Left forelimb (tissue), 1 donor: ENCODE data around the gene PRLR.

Experiments used
- DNase-seq: peaks from one replicate; pipeline ENCODE4 v3.0.0-alpha.2; 2018; ENCODE audit warnings: low spot score

PRLR gene

DNA sequence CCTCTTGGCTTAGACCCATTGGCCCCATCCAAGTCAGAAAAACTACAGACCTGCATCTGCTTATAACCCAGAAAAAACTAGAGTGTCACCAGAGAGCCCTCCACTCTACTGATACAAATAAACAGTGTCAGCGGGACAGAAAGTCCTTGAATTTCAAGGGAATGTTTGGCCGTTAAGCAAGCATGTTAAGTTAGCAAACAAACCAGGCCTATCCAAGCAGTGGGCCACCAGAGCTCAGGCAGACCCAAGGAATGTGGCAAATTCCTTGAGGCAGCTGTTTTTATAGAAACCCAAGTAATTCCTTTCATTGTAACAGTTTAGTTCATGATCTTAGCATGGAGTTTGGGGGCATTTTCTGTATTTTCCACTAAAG is 70.9 kb downstream of the PRLR start:
- DNase-seq, result no peak

DNA sequence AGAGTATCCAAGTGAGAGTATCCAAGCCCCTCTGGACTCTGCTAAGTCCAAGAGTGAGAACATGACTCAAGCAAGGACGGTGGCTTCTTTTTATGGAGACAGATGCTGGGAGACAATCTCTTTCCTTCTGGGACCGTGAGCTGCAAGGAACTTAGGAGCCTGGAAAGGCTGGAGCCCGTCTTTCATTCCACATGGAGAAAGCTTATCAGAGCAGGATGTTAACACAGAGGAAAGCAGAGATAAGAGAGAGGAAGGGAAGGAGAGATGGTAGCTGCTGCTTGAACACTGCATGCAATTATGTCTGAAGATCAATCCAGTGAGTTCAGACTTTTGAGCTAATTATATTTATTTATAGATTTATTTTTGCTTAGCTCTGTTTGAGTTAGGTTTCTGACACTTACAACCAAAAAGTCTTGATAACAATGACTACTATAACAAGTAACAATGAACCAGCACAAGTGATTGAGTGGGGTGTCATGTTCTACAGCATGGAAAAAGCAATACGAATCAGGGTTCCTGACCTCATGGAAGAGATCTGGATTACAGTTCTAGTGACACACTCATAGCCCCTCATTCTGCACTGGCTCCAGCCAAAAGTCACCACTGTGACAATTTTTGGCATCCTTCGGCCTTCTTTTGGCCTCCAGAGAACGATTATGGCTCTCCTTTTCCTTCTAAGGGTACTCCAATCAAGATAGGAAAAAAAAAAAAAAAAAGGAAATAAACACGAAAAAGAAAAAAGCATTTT is 71.5 kb downstream of the PRLR start:
- DNase-seq, result no peak

DNA sequence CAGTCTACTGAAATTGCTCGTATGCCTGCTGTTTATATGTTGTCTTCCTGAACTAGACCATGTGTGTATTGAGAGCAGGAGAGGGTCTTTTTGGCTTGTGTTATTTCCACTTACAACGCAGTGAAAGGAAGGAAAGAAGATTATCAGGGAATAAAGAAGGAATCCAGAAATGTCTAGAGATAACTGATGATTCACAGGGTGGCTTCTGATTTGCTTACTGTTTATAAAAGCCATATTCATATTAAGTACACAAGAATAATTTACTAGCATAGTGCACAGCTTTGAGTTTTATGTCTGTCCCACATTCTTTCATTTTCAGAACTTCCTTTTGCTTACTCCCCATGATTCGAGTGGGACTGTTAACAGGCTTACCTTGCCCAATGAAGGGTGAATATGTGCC is 72.1 kb downstream of the PRLR start:
- no peak for DNase-seq

DNA sequence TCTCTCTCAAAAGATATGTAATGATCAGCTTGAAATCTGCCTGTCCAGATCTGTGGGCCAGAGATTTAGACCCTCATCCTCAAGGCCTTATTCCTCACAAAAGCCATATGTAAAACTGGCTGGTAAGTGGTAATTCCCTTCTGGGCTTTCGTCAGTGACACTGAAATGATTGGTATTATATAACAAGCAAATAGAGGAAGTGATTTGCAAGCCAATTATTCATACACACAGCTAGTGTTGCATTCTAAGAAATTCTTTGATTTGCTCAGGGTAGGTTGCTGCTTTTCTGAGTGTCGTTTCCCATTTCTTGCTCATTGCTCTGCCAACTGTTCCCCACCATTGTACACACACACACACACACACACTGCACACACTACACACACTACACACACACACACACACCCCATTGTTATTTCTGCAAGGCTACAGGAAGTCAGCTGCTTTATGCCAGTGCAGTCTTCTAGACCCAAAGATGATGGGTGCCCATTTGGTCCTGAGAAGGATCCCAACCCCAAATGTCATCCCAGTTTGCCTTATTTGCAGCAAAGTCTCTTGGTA is 76.8 kb downstream of the PRLR start:
- DNase-seq, result no peak

DNA sequence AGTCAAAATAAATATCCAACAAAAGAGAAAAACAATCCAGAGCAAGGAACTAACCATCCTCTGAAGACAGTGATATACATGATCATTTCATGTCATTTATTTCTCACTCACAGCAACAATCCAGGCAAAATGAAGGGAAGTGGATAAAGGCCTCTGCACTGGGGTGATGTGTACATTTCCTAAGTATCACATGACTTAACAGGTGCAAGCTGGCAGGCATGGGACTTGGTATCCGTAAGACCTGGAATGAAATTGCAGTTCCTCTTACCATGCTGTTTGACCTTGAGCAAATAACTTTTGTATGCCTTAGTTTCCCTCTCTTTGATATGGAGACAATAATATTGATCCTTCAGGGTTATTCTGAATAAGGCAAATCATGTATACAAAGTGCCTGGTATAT is 77.6 kb downstream of the PRLR start:
- no peak for DNase-seq

DNA sequence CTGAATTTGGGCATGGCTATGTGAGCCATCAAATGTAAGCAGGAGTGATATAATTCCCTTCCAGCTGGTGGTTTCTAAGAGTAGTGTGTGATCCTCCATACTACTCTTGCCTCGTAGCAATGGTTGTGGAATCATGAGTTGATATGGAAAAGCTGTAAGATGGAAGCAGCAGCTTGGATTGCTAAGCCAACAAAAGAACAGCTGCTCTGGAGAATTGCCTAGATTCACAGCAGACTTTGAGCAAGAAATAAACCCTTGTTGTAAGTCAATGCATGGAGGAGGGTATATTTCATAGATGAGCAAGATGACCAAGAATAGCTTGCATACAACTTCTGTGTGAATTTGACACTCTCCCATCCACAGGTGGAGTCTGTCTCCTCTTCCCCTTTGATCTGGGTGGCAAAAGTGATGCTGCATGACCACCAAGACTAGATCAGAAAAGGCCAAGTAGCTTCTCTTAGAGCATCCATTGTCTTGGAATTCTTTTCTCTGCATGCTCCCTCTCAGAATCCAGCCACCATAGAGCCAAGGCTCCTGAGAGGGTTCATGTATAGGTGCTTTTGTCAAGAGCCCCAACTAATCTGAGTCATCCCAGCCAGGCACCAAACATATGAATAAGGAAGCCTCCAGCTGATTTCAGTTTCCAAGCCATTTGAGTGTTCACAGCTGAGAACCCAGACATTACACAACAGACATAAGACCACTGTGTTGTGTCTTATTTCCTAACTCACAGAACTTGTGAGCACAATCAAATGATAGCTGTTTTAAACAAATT is 79.0 kb downstream of the PRLR start:
- DNase-seq, result no peak

DNA sequence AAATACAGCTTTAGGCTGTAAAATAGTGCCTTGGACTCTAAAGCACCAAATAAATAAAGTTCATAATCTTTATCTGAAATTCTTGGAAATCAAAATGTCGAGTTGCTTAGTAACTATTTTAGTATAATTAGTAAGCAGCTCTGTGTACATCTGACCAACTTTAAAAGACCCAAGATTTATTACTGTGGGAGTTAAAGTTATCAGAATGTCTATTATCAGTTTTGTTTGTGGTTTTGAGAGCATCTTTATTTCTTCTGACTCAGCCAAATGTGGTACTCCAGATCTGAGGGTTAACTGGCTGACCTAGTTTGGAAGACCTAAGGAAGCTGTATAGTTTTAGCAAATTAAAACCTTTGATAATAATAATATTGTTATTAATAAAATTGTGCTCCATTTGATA is 81.2 kb downstream of the PRLR start:
- no peak for DNase-seq

DNA sequence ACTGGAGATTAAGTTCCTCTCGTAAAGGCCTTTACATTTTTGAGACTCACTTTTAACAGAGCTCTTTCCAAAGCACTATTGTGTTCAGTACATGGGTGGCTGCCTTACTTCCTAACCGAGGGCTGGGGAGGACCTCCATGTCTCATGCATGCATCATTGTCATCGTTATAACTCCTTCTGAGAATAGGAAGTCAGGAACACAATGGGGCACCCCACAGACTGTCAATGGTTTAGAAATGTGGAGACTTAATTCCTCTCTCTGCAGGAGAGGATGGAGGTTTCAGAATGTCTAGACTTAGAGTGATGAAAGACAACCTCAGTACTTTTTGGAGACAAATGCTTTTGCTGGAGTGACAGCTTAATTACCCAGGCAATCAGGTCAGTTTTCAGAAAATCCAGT is 83.9 kb downstream of the PRLR start:
- no peak for DNase-seq

DNA sequence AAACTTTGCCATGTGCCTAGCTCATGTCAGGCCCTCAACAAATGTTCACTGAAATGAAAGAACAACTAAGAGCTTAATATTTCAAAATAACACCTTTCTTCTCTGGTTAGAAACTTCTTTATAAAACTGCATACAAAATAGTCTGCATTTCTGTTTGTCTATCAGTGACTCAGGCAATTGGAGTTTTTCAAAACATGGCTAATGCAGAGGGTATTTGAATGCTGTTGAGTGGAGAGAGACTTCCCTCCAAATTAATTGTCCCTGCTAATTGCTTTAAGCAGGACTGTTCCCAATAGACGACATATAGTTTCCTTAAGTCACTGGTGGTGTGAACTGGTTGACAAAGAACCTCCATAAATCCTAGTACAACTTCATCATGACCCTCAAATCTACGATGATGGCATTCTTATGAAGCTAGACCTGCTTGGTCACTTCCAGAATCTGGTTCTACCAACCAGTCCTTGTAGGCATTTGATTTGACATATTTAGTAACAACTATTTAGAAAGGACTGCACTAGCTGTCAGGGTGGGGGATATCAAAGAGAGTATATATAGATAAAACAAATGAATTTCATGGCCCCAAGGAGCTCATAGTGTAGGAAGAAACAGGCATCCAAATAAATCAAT is 84.5 kb downstream of the PRLR start:
- DNase-seq, result no peak

DNA sequence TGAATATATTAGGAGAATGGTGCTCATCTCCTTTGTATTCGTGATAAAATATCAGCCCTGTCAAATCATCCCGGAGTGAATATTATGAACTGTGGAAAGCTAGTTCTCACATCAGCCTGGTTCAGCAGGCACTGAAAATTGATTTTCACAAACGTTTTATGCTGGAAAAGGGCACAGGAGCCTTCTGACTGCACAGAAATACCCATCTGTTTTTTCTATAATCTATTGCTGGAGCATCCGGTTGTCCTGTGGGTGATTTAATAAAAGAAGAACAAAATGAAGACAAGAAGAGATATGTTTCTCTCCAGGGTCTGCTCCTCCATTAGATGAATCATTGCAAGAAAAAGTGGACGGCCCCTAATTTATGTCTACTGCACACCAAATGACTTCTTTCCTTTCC is 85.3 kb downstream of the PRLR start:
- DNase-seq, result no peak

DNA sequence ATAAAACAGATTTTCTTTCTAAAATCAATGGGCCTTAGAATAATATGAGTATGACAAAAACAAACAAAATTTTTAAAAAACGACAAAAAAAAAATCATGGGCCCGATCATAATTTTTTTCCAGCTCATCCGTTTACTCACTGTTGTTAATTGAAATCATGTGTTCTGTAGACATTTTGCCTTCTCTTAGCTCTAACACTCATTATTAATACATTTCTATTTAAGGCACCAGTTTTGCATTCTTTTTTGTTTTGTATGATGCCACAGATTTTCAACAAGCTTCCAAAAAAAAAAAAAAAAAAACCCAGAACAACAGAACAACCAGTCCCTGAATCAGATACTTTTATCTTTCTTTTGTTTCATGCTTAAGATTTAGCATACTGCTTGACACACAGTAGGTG is 86.4 kb downstream of the PRLR start:
- no peak for DNase-seq

DNA sequence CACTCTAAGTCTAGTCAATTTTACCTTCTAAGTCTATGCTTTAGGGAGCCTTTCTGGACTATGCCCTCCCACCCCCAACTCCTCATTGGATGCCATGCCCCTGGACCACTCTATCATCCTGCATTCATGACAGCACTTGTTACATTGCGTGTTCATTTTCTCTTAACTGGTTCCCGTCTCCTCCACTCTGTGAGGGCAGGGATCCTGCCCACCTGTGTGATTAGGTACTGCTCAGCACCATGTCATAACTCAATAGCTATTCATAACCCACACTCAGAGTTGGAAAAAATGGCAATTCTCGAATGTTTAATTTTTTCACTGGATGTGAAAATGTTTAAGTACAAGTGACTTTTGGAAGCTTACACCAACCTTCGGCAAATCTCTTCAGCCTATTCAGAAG is 88.5 kb downstream of the PRLR start:
- no peak for DNase-seq

DNA sequence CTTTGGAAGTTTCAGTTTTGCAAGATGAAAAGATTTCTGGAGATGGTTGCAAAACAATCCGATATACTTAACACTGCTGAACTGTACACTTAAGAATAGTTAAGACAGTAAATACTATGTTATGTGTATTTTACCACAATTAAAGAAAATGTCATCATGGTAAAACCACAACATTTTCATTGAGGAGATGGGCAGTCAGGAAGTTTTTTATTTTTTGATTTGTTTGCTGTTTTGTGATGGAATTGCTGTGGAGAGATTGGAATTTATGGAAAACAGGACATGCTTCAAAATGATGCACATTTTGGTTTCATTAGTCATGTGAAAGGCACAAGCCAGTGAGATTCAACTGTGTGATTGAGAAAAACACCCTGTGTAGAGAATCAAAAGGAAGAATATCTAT is 92.1 kb downstream of the PRLR start:
- DNase-seq, result no peak

DNA sequence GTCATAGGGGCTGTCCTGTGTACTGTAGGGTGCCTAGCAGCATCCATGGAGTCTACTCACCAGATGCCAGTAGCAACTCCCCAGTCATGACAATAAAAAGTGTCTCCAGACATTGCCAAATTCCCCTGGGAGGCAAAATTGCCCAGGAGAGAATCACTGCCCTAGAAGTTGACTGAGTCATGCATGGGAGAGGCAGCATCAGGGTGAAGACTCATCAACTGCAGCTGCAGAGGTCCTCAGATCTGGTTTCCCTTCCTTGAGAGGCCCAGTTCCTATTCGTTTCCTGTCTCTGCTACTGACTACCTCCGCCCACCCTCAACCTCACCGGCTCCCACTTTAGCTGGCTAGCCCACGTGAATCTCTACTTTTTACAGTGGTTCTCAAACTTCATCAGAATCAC is 93.9 kb downstream of the PRLR start:
- no peak for DNase-seq

DNA sequence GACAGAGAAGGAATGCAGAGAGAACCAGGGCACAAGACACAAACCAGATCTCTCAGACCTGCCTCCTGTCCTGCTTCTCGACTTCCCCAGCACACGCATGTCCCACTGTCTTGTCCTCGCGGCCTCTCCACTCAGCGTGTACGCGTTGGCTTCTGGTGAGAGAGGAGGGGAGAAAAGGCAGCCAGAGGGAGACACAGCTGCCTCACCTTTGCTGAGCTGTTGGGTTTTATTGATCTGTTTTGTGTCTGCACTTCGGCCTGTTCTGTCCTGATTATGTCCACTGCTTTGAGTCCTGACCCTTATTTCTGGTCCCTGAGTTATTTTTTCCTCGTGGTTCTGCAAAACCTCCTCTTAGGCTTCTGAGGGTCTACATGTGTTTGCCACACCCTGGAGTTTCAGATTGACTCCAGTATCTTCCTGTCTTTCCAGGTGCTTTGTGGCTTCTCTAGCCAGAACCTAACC is 95.0 kb downstream of the PRLR start:
- no peak for DNase-seq

DNA sequence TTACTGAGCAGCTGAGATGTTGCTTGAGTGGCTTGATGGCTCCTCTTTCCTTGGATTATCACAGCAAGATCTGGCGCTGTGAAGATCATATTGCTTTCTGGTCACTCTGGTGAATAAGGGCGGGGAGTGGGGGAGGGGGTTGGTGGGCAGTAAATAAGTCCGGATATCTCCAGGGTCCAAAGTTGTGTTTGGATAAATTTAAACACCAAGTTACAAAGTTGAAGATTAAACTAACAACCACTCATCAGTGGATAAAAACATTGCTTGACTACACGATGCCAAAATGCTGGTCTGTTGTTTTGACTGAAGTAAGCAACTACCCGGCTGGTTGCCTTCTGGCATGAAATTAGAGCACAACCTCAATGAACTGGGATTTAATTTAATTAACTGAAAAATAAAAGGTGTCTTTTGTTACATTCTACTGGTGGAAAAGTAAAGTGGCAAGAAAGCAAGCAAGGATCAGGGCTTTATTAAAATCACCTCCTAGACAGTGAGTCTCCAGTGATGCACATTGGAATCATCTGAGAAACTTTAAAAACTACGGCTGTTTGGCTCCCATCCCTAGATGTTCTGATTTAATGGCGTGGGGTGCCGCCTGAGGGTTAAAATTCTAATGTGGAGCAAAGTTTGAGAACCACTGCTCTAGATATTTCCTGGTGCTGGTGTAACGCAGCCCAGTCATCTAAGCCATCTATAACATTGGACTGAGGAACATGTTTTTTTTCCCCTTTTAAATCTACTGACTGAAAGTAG is 95.8 kb downstream of the PRLR start:
- DNase-seq, result no peak

DNA sequence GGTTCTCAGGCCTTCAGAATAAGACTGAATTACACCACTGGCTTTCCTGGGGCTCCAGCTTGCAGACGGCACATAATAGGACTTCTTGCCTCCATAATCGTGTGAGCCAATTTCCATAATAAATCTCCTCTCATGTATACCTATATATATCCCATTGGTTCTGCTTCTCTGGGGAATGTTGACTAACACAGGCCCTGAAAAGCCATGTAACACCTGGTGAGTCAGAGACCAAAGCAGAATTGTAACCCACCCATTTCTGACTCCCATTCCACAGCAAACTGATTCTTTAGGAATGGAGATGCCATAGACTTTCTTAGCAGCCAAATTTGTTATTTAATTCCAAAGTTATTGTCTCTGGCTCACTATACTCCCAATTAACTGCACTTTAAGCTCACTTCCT is 97.1 kb downstream of the PRLR start:
- DNase-seq, result no peak

DNA sequence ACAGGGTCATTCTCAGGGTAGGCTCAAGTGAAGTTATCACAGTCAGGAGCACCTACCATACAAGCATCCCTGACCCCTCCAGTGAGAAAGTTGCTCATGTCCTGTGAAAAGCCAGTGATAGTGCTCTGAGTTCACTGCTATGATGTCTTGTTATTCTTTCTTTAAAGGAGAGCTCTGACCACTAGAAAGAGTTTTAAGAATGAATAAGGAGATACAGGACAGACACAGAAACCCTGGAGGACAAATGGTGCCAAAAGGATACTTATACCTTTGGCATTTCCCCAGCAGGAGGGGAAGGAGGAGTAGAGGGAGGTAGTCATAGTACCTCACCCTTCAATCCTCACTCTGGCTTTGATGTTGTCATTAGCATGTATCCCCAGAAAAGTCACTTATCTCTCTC is 98.6 kb downstream of the PRLR start:
- DNase-seq, result no peak

DNA sequence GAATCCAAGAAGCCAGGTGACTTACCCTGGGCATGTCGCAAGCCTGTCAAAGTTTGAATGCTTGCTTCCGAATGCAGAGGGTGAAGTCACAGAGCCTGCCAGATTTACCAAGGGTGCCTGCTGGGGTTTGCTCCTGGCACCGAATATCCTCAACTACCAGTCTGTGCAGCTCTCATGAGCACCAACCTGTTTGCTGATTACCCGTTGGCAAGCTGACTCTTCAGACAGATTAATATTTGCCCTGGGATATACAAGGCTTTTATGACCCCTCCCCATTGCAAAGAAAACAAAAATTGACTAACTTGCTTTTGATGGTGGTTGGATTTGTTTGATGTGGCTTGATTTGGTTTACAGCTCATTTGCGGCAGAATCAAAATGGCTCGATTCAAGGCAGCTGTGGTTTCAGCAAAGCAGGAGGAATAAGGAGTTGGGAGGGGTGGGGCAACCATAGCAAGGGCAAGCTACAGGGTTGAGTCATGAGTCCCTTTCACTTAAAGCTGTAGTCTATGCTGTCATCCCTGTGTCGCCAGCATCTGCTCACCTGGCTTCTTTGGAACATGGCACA is 100.3 kb downstream of the PRLR start:
- no peak for DNase-seq

DNA sequence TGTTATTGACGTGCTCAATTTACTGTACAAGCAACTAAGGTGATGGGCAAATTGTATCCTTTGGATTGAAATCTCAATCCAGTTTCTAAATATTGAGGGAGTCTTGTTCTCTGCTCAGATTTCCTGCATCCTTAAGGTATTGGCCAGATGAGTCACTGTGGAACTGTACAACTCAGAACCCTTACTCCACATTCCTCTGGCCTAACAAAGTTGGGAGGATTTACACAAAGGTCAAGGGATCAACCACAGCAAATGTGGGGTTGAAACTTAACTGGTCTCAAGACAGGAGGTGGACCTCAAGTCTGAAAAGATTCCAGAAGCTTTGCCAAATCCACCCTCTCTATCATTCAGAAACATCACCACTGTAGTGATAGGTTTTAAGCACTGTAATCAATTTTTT is 101.0 kb downstream of the PRLR start:
- no peak for DNase-seq

DNA sequence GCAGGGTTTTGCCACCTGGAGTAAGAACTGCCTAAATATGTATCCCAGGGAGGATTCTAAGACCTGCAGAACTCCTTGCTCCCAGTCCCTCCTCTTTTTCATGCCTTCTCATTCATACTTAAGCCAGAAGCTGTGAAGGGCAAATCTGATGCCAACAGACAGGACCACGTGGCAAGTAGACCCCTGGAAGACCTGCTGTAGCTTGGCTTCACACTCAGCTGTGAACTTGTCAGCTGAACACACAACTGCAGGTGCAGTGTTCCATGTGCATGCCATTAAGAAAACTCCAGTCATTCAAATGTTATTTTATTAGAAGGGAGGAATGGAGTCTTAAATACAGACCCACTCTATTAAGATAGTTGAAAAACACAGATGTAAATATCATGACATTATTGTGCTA is 103.3 kb downstream of the PRLR start:
- no peak for DNase-seq

DNA sequence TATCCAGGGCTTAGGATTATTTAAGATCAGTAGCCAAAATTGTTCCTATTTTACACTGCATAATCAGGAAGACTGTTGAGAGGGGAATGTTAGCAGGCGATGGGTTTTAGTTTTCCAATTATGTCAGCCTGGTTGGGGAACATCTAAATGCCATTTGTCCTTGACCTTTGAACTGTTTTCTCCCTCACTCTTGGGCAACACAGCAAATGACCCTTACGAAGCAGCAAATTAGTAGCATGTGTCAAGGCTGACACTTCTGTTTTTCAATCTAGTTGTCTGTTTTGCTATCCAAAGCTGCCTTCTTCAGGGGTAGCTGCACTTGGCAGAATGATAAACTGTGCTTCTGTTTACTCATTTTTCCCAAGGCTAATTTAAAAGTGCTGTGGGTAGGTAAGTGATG is 104.5 kb downstream of the PRLR start:
- DNase-seq, result no peak
